ENCODE results near the gene GPS1.
"Not testable (repeated sequence)": the region's sequence is repeated elsewhere in the genome, so short reads cannot be mapped to it uniquely, and the experiment has no call there.

GPS1 gene

GRCh38 chr17:82028966-82029365 lies 22.7 kb upstream of the GPS1 start:
- DNase-seq: no peak

DNA sequence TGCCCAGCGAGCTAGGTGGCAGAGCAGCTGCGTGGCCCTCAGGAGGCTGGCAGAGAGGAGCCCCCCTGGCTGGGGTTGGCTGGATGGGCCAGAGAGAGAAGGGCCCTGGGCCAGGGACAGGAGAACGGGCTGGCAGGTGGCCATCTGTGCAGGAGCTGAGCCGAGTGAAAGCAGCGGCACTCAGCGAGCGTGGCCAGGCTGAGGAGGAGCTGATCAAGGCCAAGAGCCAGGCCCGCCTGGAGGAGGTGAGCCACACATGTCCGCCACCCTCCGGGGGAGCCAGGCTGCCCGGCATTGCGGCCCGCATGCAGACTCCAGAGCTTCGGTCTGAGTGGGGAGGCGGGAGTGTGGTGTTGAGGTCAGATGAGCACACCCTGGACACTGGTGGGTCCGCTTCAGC lies 22.3 kb upstream of the GPS1 start:
- DNase-seq: no peak

- DNase-seq: no peak
Measured at GRCh38 chr17:82029990-82030469, 21.7 kb upstream of the GPS1 start.

DNA sequence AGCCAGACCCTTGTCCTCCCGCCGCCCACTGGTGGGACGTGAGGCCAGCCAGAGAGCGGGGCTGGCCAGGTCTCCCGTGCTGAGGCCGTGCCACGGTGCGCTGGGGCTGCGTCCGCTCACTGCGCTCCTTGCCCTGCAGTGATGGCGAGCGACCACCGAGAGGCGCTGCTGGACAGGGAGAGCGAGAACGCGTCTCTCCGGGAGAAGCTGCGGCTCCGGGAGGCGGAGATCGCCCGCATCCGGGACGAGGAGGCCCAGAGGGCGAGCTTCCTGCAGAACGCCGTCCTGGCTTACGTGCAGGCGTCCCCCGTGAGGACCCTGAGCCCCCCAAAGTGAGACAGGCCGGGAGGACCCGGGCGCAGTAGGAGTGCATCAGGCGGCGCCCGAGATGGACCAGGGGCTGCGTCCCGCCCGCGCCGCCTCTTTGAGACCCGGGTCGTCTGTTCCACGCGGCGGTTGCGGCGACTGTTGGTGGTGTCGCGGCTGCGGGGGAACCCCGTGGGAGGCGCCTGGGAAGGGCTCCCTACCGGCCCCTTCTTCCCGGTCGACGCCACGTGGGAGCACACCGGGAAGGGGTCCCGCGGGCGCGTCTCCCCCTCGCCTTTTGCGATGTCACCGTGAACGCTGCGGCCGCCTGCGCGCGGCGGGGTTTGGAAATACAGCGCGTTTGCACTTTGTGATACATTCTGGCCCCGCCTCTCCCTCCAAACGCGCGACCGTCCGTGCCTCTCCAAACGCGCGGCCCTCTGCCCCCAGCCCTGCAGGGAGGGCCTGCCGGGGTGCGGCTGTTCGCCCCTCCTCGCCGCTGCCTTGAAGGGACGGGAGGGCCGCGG lies 21.0 kb upstream of the GPS1 start:
- DNase-seq: peak; percentile 75

GRCh38 chr17:82031303-82031884 lies 20.3 kb upstream of the GPS1 start, which contains the start of gene RAC3:
Gene RAC3, plus strand, starts transcription at chr17:82031678. Its CDS starts 84 bp downstream, at chr17:82031762.
- peak; percentile 28 for DNase-seq

DNA sequence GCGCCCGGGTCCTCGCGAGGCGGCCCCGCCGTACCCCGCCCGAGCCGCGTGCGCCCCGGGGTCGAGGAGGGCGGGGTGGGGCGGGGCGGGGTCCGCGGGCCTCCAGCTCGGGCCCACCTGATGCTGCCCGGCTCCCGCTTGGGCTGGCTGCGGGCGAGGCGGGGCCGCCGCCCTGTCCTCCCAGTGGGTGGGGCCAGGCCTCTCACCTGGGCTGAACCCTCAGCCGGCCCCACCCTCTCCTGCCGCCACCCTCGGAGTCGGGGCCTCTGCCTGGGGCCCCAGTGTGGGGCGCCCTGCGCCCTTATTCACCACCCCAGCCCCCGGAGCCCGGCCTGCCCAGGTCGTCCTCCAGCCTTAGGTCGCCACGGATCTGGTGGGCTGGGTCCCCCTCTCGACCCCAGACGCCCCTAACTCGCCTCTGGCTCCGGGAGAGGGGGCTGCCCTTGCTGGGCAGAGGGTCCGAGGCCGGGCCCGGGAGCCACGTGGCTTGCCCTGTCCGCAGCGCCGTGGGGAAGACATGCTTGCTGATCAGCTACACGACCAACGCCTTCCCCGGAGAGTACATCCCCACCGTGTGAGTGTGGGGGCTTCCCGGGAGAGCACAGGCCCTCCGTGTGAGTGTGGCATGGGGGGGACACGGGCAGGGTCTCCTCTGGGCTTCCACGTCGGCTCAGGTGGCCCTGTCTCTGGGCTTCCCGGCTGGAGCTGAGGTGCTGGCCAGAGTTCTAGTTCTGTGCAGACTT lies 19.6 kb upstream of the GPS1 start:
- DNase-seq: no peak

DNA sequence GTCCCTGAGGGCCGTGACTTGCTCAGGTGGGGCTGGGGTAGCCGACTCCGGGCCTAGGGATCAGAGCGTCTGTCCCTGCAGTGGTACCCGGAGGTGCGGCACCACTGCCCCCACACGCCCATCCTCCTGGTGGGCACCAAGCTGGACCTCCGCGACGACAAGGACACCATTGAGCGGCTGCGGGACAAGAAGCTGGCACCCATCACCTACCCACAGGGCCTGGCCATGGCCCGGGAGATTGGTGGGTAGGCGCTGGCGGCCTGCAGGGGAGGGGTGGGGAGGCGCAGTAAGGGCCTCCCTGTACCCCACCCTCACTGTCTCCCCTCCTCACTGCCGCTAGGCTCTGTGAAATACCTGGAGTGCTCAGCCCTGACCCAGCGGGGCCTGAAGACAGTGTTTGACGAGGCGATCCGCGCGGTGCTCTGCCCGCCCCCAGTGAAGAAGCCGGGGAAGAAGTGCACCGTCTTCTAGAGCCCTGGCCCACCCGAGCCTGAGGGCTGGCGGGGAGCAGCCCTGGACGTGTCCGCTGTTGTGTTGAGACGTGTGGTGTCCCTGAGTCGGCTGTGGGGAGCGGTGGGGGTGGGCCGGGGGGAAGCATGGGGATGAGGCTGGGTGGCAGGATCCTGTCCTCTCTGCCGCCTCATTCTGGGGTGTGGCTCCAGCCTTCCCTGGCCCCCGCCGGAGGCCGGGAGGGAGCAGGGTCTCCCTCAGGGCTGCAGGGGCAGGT lies 18.2 kb upstream of the GPS1 start:
- no peak for DNase-seq

- no peak for DNase-seq
Measured at GRCh38 chr17:82034371-82035011, 17.2 kb upstream of the GPS1 start.

- no peak for DNase-seq
Measured at GRCh38 chr17:82035488-82035887, 16.2 kb upstream of the GPS1 start.

DNA sequence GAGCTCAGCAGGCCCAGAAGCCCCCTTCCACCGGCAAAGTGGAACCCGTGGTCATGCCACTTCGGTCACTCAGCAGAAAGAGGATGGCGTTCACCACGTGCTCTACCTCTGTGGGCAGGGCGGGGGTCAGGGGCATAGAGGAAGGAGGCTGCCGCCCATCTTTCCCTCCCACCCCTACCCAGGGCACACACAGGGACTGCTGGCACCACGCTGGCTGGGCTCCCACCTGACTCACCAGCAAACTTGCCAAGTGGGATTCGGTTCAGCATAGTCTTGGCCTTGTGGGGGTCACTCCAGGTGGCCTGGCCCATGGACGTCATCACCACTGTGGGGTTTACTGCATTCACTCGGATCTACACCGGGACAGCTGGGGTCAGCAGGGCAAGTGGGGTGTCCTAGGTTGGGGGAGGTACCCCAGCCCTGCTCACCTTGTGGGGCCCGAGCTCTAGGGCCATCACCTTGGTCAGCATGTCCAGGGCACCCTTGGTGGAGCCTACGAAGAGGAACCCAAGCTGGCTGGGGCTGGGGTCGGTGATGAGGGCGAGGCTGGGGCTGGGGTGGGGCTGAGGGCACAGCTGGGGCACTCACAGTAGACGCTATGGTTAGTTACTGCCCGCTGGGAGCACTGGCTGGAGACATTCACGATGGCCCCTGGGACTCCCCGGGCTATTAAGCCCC lies 15.6 kb upstream of the GPS1 start:
- DNase-seq: no peak

DNA sequence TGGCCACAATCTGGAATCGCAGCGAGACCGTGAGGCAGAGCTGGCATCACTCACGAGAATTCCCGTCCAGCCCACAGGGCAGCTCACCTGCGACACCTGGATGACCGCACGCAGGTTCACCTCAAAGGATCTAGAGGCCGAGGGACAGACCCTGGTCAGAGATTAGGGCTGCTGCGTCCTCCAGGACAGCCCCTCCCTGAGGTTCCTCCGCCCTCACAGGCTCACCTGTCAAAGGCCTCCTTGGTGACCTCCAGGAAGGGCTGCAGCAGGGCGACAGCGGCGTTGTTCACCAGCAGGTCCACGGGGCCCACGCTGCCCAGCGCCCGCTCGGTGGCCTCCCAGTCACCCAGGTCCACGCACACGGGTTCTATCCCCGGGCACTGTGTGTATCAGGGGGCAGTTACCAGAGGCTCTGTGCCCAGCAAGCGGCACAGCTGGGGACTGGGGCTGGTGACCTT lies 15.0 kb upstream of the GPS1 start:
- no peak for DNase-seq

GRCh38 chr17:82037092-82037888 lies 14.4 kb upstream of the GPS1 start, which contains the start of gene DCXR:
Gene DCXR, minus strand, starts transcription at chr17:82037697. Its CDS starts 15 bp downstream, at chr17:82037682.
- peak; percentile 95 for DNase-seq

DNA sequence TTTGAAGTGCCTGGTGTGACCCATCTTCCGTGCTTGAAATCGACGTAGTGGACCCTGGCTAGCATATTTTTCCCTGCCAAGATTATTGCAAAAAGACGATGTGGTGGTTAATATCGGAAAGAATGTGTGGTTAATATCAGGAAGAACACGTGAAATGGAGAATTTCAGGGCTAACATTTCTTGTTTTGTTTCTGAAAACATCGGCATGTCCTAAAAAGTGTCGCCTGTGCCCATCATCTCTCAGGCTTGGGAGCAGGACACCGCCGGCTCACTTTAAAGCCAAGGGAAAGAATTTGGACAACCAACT lies 13.9 kb upstream of the GPS1 start:
- no peak for DNase-seq

DNA sequence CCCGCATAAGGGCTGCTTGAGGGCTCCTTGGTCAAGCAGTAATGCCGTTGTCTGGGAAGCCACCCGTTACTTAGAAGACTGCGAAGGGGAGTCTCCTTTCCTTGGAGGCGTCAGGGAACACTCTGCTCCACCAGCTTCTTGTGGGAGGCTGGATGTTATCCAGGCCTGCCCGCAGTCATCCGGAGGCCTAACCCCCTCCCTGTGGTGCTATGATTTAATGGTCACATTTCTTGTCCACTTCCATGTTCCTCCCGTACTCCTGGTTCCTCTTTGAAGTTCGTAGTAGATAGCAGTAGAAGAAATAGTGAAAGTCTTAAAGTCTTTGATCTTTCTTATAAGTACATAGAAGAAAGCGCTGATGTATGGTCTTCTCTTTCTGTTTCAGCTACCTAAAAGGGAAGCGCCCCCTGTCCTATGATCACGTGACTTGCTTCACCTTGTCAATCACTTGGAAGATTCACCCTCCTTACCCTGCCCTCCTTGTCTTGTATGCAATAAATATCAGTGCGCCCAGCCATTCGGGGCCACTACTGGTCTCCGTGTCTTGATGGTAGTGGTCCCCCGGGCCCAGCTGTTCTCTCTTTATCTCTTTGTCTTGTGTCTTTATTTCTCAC lies 12.8 kb upstream of the GPS1 start:
- not testable (repeated sequence) for DNase-seq

- no peak for DNase-seq
Measured at GRCh38 chr17:82039695-82040299, 11.9 kb upstream of the GPS1 start.

GRCh38 chr17:82041144-82041814 lies 10.4 kb upstream of the GPS1 start:
- no peak for DNase-seq

DNA sequence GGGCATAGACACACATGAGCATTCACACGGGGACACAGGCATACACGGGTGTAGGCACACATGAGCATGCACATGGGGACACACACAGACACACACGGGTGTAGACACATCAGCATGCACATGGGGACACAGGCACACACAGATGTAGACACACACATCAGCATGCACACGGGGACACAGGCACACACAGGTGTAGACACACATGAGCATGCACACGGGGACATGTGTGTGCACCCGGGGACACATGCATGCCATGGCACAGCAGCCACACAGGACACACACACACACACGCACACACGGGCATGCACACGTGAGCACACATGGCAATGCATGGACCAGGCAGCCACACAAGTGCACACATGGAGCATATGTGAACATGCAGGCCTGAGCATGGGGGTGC lies 9.0 kb upstream of the GPS1 start:
- DNase-seq: no peak

DNA sequence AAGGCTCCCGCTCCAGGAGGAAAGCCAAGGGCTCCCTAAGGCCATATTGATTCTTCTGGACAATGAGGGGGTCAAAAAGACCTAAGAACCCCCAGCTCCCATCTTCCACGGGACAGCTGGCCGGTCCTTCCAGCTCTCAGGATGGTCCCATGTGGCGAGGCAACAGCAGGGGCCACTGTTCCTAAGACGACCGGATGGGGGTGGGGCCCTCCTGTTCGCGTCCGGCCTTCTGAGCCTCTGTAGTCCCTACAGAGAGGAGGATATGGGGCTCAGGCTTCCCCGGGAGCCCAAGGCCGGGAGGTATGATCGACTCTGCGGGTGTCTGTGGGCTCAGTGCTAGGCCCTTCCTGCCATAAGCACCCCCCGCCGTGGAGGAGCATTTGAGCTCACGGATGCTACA lies 8.2 kb upstream of the GPS1 start:
- no peak for DNase-seq

GRCh38 chr17:82045936-82046484 lies 5.7 kb upstream of the GPS1 start:
- no peak for DNase-seq

Data from fibroblast of skin of abdomen (primary cell).